NCI-H2196 treated with DMSO at 0.1 percent for 48 hours (cell line): ENCODE data around the gene TSPAN17.
"Not testable (repeated sequence)": the region's sequence is repeated elsewhere in the genome, so short reads cannot be mapped to it uniquely, and the experiment has no call there.

Experiments used
- DNase-seq: peaks from one replicate; lab custom pipeline; 2025; ENCODE audit not compliant: unreplicated experiment; lab: John Stamatoyannopoulos, UW

Gene TSPAN17

GRCh38 chr5:176647030-176647842, at the start of gene TSPAN17:
TSPAN17 (plus strand) TSS chr5:176647484; CDS start chr5:176647616, 132 bp downstream.
- DNase-seq = peak; percentile 95

GRCh38 chr5:176599749-176600430, 47.4 kb upstream of the TSPAN17 start:
- DNase-seq = not testable (repeated sequence)

- no peak for DNase-seq
Observed at GRCh38 chr5:176601901-176602482, 45.3 kb upstream of the TSPAN17 start.

- no peak for DNase-seq
Observed at GRCh38 chr5:176603091-176603490, 44.2 kb upstream of the TSPAN17 start.

GRCh38 chr5:176606032-176606431, 41.3 kb upstream of the TSPAN17 start:
- DNase-seq = no peak

- no peak for DNase-seq
Observed at GRCh38 chr5:176606875-176607274, 40.4 kb upstream of the TSPAN17 start.

GRCh38 chr5:176608142-176608705, 39.1 kb upstream of the TSPAN17 start:
- DNase-seq = no peak

GRCh38 chr5:176608937-176609723, 38.2 kb upstream of the TSPAN17 start:
- no peak for DNase-seq

- peak; percentile 63 for DNase-seq
Observed at GRCh38 chr5:176609724-176610434, 37.4 kb upstream of the TSPAN17 start, which contains the start of gene GPRIN1. GPRIN1 (minus strand) TSS chr5:176610156; CDS start chr5:176599834, 10,322 bp downstream.

GRCh38 chr5:176610435-176610773, 36.9 kb upstream of the TSPAN17 start:
- DNase-seq = no peak

GRCh38 chr5:176611435-176611834, 35.8 kb upstream of the TSPAN17 start:
- no peak for DNase-seq

GRCh38 chr5:176612008-176612407, 35.3 kb upstream of the TSPAN17 start:
- no peak for DNase-seq

GRCh38 chr5:176612855-176613254, 34.4 kb upstream of the TSPAN17 start:
- DNase-seq = no peak

- DNase-seq = no peak
Observed at GRCh38 chr5:176614805-176615478, 32.3 kb upstream of the TSPAN17 start.

GRCh38 chr5:176616511-176616910, 30.8 kb upstream of the TSPAN17 start:
- DNase-seq = no peak

- DNase-seq = no peak
Observed at GRCh38 chr5:176618783-176619182, 28.5 kb upstream of the TSPAN17 start.

GRCh38 chr5:176619203-176619568, 28.1 kb upstream of the TSPAN17 start:
- DNase-seq = peak; percentile 83

GRCh38 chr5:176619569-176620332, 27.5 kb upstream of the TSPAN17 start:
- DNase-seq = no peak
